NCI-H1105 treated with DMSO at 0.1 percent for 48 hours (cell line): Measurements from ENCODE around the gene ZC3H13.

Experiments used
- DNase-seq: peaks from one replicate; lab custom pipeline; 2025; lab: John Stamatoyannopoulos, UW

Gene ZC3H13

DNA sequence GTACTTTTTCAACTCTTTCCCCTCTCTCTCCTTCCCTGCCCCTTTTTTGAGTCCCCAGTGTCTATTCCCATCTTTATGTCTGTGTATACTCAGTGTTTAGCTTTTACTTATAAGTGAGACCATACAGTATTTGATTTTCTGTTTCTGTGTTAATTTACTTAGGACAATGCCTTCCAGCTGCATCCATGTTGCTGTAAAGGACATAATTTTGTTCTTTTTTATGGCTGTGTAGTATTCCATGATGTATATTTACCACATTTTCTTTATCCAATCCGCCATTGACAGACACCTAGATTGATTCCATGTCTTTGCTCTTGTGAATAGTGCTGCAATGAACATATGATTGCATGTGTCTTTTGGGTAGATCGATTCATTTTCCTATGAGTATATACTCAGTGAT, 10.7 kb upstream of the ZC3H13 start:
- no peak for DNase-seq

DNA sequence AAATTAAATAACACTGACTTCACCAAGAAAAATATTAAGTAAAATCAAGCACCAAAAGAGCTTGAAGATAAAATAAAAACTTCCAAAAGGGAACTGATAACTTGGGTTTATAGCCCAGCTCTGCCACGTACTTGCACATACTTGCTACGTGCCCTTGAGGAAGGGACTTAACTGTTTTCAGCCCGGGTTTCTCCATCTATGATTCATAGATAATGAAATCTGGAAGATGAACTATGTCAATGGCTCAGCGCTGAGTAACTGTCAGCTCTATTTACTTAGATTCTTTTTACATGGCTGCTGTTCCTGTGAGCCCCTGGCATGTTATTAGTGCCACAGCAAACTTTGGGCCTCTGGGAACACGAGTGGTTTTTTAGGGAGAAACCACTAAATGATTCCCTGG, 9.6 kb upstream of the ZC3H13 start:
- no peak for DNase-seq

DNA sequence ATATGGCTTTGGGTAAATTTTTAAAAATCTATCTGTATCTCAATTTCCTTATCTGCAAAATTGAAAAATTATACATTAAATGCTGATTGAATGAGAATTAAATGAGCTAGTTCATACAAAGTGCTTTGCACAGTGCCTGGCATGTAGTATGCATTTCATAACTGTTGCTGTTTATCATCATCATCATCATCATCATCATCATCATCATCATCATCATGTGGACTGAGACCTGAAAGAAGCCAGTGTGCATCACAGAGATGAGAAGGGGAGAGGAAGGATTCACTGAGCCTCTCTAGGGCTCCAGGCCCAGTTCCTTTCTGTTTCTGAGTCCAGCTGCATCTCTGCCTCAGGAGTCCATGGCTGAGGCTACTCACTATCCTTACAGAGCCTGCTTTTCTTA, 6.9 kb upstream of the ZC3H13 start:
- no peak for DNase-seq

DNA sequence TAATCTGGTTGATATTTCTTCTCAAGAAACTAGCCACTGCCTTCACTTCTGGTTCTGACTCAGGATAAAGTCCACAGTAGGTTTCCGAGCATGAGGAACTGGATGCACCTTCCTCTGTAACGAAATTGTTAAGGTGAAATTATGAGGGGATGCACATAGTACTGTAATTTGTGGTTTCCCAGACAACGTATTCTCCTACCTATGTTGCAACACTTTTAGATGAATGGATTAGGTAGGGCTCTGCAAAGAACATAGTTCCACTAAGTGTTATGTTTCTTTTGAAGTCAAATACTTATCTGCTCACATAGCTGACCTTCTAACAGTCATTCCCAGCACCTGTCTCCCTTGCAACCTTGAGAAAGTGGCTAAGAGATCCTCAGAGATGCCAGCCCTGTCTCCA, 5.7 kb upstream of the ZC3H13 start:
- no peak for DNase-seq

DNA sequence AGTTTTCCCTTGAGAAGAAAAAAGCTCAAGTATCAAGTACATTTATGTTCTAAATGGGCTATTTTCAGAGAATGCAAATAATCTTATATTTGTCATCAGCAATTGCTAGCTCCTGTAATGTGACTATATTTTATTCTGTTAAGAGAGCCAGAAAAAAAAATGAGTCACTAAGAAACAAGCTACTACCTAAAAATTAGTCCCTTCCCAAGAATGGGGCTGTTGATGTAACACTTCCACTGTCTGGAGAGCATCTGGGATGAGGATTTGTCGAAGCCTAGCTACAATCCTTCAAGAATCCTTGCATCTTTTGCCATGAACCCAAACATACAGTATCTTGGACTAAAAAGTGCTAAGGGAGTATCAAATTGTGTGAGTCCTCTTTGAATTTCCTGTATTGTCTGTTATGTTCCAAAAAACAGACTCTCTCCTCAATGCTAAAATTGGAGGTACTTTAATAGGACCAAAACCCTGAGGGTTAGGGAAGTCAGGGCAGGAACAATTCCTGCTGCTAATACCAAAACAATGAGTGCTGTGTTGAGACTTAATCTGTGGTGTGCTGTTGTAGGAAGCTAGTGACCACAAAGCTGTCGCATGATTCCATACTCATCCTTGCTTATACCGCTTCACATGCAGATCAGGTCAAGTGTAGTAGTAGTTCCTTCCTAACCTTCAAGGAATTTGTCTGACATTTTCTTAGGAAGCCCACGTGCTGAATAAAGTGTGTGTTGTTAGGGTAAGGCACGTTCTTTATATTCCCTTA, 4.9 kb upstream of the ZC3H13 start:
- no peak for DNase-seq

DNA sequence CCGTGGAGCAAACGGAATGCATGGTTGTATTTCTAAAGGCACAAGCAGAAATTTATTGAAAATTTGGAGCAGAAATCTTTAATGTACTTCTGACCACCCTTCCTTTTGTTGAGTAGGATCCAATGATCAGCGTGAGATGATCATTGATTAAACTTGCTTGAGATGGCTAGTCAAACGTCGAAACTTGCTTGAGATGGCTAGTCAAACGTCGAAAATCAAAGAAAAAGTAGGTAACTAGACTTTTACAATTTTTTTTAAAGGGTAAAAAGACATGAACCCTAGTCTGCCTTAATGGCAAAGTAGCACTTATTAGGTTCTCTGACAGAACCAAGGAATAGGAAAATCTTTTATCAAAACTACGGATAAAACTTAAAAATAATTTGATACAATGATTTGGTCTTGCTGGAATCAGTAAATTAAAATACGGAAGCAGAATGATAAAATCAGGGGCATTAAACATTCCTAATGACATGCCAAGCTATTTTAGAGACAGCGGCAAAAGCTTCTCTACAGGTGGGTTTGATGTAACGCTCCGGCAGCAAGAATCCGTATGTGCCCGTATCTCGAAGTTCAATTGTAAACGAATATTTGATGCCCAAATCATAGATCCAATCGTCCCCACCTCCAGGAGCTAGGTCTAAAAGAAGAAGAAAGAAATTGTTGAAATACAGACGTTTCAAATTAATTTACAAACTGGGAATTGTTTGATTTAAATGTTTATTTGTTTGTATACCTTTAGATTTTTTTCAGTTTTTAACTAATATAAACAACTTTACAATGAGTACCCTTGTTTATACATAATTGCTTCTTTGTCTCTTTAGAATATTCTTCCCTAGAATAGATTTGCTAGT, 841 bp upstream of the ZC3H13 start:
- no peak for DNase-seq

DNA sequence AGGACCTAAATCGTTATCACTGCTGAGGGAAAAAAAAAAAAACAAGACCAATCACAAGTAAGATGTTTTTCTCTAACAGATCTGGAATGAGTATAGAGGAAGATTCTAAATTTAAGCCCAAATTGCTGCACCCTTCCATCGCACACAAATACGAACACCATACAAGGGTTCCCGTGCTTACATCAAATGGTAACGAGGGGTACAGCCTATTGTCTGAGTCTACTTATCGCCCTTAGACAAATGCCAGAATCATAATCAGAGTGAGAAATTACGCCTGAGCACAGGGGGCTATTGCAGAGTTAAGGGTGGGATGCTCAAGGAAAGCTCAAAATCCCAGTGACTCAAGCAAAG, 603 bp downstream of the ZC3H13 start:
- no peak for DNase-seq

DNA sequence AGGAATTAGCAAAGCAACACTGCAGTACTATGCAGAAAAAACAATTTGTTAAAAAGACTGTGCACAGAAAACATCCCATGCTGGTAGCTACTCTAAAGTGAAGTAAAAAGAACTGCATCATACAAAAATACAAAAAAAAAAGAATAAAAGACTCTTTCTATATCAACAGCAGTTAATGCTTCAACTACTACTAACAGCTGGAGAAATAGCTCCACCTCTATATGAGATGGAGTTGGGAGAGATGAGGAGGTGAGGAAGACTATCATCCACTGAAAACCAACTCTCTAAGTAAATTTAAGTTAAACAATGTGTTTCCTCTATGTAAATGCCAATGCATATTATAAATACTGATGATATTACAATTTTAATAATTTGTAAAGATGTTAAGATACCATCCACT, 1.8 kb downstream of the ZC3H13 start:
- no peak for DNase-seq

DNA sequence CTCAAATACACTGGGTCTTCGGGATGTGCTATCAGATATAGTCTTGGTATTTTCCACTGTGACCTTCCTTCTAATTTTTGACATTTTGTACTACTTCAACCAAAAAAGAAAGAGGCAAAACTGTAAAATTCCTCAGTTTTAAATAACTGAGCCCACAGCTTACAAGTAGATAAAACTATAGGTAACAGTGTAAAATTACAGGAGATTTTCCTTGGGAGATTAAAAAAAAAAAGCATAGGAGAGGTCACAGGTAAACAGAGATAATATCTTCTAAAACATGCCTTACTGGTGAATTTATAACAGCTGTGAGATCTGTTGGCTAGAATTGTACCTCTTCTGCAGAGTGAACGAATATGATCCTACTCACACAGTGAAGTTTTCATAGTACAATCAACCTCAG, 7.1 kb downstream of the ZC3H13 start:
- no peak for DNase-seq

DNA sequence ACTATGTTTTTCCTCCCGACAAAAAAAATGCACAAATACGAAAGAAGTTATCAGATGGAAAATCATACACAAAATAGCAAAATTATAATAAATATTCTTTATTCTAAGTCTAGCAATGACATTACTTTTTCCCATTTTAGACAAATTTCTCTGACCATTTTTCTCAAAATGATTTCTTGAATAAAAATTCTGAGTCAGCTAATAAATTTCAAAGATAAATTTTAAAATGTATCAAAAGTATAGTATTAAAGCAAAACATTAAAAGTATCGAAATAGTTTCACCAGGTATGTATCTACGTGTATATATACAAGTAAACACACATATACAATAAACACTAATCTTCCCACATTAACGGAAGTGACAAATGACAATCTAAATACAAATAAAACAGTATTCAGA, 8.9 kb downstream of the ZC3H13 start:
- DNase-seq, result no peak

DNA sequence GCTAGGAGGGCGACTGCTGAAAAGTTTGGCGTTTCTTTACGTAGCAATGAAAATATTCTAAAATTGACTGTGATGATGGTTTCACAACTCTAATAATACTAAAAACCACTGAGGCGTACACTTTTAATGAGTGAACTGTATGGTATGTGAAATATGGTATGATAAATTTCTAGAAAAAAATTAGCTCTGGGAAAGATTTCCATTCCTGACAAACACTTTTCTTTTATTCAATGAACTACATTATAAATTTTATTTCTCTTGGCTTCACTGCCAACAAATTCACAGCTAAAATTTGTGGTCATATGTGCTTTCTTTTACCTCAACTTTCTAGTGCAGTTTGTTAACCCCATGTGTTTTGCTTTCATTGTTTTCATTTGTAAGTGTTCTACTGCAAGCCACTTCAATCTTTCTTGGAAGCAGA, 11.1 kb downstream of the ZC3H13 start:
- no peak for DNase-seq

DNA sequence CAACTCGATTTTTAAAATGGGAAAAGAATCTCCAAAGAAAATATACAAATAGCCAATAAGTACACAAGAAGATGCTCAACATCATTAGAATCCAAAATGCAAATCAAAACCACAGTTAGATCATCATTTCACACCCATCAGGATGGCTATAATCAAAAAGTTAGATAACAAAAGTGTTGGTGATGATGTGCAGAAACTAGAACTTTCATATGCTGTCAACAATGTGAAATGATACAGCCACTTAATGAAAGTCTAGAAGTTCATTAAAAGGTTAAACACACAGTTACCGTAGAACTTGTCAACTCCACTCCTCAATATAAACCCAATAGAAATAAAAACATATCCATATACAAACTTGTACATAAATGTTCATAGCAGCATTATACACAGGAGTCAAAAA, 11.8 kb downstream of the ZC3H13 start:
- no peak for DNase-seq

DNA sequence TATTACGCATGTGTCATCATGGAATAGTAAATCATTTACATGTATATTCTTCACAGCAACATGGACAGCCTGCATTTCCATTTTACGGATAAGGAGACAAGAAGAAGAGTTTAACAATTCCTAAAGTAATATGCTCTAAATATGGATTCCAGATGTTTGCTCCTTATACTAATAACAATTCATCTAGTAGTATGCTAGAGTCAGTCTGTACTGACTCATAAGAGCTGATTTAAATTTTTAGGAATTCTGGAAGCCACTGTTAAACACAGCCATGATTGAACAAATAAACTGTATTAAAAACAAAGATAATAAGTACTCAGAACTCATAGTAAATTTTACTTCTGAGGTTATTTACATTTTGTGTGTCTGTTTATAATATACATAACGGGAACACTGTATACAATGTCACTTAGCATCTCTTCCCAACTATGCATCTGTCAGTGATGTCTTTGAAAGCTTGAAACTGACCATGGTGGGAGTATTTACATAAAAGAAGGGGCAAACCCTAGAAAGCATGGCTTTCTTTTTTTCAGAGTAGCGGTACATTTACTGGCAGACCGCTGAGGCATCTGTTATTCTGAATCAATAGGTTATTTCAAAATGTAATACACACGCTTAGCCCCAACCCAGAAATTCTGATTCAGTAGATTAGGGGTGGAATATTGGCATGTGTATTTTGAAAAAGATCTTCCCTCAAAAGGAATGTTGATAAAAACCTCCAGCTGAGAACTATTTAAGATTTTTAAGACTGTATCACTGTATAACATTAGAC, 12.9 kb downstream of the ZC3H13 start:
- DNase-seq, result no peak

DNA sequence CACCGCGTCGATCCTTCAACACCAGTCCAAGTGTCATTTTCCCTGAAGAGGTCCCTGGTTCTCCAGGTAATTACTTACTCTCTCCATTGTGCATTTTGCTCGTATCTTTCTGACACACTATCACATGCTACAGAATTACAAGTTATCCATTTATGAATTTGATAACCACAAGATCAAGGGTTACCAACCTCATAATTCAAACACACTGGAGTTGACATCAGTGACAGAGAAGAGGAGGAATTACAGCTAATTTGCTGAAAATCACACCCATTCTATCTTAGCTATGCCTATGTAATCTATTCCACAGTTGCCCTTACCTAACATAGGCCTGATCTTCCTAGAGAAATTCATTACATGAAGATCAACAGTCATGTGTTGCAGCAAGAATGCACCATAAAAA, 14.2 kb downstream of the ZC3H13 start:
- no peak for DNase-seq

DNA sequence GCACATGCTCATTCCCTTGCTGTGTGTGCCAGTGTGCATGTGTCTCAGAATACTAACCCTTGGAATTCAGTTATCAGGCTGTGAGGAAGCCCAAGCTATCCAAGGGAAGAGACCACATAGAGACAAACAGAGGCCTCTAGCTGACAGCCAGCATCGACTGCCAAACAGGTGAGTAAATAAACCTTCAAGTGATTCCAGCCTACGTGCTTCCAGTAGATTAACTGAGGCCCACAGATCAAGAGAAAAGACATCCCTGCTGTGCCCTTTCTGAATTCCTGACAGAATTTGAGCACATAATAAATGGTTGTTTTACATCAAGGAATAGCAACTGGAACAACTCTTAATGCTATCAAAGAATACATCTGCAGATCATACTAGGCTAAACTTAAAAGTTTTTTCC, 17.5 kb downstream of the ZC3H13 start:
- DNase-seq, result no peak

DNA sequence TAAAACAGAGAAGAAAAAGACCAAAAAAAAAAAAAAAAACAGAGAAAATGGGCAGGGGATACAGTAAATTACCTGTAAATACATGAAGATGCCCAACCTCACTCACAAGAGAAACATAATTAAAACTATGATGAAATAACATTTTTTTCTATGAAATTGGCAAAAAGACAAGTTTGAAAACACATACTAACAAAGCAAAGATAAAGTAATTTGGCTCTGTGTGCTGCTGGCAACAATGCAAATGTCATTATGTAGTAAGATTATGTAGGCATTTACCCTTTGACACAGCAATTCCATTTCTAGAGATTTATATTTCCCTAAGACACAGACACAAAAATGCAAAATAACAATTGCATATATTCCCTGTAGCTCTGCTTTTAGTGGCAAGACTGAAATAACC, 20.2 kb downstream of the ZC3H13 start:
- DNase-seq, result no peak

DNA sequence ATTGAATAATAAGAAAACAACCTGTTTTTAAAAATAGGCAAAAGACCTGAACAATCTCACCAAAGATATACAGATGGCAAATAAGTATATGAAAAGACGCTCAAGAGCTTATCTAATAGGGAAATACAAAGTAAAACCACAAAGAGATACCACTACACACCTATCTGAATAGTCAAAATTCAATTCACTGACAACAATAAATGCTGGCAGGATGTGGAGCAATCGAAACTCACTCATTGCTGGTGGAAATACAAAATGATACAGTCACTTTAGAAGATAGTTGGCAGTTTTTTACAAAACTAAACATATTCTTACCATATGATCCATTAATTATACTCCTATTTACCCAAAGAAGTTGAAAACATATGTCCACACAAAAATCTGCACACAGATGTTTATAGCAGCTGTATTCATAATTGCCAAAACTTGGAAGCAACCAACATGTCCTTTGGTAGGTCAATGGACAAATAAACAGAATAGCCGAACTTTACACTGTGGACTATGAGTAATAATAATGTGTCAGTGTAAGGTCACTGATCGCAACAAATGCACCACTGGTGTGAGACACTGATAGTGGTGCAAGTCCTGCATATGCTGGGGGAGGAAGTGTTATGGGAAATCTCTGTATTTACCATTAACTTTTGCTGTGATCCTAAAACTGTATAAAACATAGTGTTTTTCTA, 20.8 kb downstream of the ZC3H13 start:
- no peak for DNase-seq

DNA sequence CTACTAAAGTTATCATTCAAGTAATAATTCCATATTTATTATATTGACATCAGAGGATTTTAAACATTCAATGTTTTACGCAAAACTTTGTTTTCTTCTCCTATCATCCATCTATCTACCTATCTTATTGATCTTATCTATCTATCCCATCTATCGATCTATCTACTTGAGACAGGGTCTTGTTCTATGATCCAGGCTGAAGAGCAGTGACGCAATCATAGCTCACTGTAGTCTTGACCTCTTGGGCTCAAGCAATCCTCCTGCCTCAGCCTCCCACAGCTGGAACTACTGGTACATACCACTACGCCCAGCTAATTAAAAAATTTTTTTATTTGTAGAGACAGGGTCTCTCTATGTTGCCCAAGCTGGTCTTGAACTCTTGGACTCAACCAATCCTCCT, 27.4 kb downstream of the ZC3H13 start:
- DNase-seq, result no peak

DNA sequence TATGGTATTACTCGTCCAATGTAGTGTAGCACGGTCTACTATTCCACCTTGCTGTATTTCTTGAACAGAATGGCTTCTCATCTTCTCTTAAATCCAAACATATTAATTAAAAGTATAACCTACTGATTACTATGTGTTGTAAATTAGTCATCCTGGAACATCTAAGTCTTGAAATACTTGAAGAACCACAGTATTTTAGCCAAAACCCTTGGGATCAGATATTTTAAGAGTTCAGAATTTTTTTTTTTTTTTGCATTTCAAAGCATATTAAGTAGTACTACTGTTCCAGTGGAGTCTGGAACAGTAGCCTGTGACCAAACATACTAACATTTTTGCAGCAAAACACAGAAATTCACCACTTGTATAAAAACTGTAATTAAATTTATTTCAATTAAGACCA, 30.1 kb downstream of the ZC3H13 start:
- DNase-seq, result no peak

DNA sequence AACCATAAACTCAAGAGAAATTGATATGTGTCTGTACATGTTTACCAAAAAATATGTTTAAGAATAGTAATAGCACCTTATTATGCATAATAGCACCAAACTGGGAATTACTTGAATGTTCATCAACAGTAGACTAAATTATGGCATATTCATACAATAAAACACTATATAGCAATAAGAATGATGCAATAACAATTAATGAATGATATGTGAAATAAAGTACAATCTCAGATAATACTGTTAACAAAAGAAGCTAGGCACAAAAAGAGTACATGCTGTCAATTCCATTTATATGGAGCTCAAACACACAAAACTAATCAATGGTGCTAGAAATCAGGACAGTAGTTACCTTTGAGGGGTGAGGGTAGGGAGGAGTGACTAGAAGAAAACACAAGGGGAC, 36.3 kb downstream of the ZC3H13 start:
- no peak for DNase-seq

DNA sequence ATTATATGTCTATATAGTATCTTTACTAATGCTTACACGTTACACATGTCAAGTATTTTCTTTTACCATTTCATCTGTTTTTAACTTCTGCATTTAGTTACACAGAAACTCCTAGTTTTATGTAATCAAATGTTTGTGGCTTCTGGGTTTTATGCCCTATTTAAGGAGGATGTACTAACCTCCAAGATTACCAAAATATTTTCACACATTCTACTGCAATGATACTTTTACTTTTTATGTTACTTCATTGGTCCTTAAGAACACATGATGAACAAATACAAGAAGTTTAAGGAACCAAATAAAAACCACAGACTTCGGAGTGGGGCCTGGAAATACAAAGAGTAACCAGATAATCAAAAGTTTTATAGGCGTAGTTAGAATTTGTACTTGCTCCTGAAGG, 37.2 kb downstream of the ZC3H13 start:
- DNase-seq, result no peak

DNA sequence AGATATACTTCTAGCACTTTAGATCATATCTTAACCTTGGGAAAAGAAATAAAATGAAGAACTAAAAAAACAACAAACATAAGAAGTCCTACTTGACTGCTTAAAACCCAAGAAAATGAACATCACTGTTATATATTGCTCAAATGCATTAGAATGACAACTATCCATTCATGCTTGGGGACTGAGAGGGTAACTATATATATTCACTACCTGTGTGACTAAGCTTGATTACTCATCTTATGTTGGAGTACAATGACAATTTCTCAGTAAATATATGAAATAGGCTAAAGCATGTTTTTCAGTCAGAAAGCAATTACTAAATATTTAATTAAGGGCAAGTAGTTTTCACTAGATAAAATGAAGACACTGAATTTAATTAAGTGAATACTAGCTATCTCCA, 40.1 kb downstream of the ZC3H13 start:
- DNase-seq, result no peak
